HEK293T (cell line): ENCODE measurements around the gene BTN3A1.
"Not testable (repeated sequence)": the region's sequence is repeated elsewhere in the genome, so short reads cannot be mapped to it uniquely, and the experiment has no call there.

Source experiments
- BHLHE40 ChIP-seq: fragments of 450-650 bp; IDR thresholded peaks from 2 replicates; pipeline ENCODE4 v1.6.1; 2016; ENCODE audit warnings: mild to moderate bottlenecking, moderate library complexity, borderline replicate concordance
- ELF4 ChIP-seq: fragments of 450-650 bp; IDR thresholded peaks from 2 replicates; pipeline ENCODE4 v1.6.1; 2017; ENCODE audit warnings: antibody characterized with exemption
- FOXM1 ChIP-seq: fragments of 450-650 bp; IDR thresholded peaks from 2 replicates; pipeline ENCODE4 v1.6.1; 2017; ENCODE audit warnings: mild to moderate bottlenecking, borderline replicate concordance
- HDGF ChIP-seq: fragments of 450-650 bp; IDR thresholded peaks from 2 replicates; pipeline ENCODE4 v1.6.1; 2017; ENCODE audit warnings: antibody characterized with exemption, borderline replicate concordance
- L3MBTL2 ChIP-seq: fragments of 450-650 bp; conservative IDR thresholded peaks from 2 replicates; pipeline ENCODE4 v1.6.1; 2016; ENCODE audit warnings: mild to moderate bottlenecking
- LEF1 ChIP-seq: fragments of 450-650 bp; IDR thresholded peaks from 2 replicates; pipeline ENCODE4 v1.6.1; 2017; ENCODE audit warnings: mild to moderate bottlenecking, borderline replicate concordance
- SUZ12 ChIP-seq: fragments of 450-650 bp; IDR thresholded peaks from 2 replicates; pipeline ENCODE4 v1.6.1; 2016; ENCODE audit warnings: mild to moderate bottlenecking
- TARDBP ChIP-seq: fragments of 450-650 bp; IDR thresholded peaks from 2 replicates; pipeline ENCODE4 v1.6.1; 2016
- TF ChIP-seq, protein P1 (sequence below): fragments of 450-650 bp; IDR thresholded peaks from 2 replicates; pipeline ENCODE4 v1.6.1; 2016

GRCh38 chr6:26418077-26418476 lies 16.0 kb downstream of the BTN3A1 start:
- TF ChIP-seq BHLHE40, HDGF, SUZ12, TARDBP, LEF1, ELF4, L3MBTL2, FOXM1: not testable (repeated sequence)
- TF ChIP-seq, protein P1, sequence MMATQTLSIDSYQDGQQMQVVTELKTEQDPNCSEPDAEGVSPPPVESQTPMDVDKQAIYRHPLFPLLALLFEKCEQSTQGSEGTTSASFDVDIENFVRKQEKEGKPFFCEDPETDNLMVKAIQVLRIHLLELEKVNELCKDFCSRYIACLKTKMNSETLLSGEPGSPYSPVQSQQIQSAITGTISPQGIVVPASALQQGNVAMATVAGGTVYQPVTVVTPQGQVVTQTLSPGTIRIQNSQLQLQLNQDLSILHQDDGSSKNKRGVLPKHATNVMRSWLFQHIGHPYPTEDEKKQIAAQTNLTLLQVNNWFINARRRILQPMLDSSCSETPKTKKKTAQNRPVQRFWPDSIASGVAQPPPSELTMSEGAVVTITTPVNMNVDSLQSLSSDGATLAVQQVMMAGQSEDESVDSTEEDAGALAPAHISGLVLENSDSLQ: not testable (repeated sequence)
